A549 (cell line): Measurements from ENCODE around the gene LEFTY1.

Experiments
- CEBPB ChIP-seq, 2 experiments: fragments of >200 bp in 1 of 2; sonication (Bioruptor Twin) in 1 of 2; formaldehyde crosslinking in 1 of 2; IDR thresholded peaks; 2 replicates each; pipeline ENCODE4 v1.6.1; 2012 to 2016
- CHD2 ChIP-seq: fragments of 150-350 bp; IDR thresholded peaks from 2 replicates; pipeline ENCODE4 v1.6.1; 2014; ENCODE audit warnings: low read length; ENCODE audit not compliant: partially characterized antibody
- CHD4 ChIP-seq: fragments of 200-600 bp; sonication (generic); IDR thresholded peaks from 2 replicates; pipeline ENCODE4 v1.6.1; 2016; ENCODE audit warnings: antibody characterized with exemption, mild to moderate bottlenecking, borderline replicate concordance
- CTCF ChIP-seq: fragments of >200 bp; sonication (Bioruptor Twin); formaldehyde crosslinking; IDR thresholded peaks from 3 replicates; pipeline ENCODE4 v1.5.1; 2016
- EHMT2 ChIP-seq: fragments of 200-600 bp; sonication (generic); IDR thresholded peaks from 2 replicates; pipeline ENCODE4 v1.6.1; 2016; ENCODE audit warnings: antibody characterized with exemption, low read depth, mild to moderate bottlenecking, moderate library complexity
- FOSL2 ChIP-seq, 2 experiments: fragments of 450-650 bp in 1 of 2; fragments of >200 bp in 1 of 2; sonication (Bioruptor Twin) in 1 of 2; formaldehyde crosslinking; IDR thresholded peaks; 2 replicates each; pipeline versions ENCODE4 v1.5.0 to v1.6.1; 2016 to 2020; ENCODE audit warnings: mild to moderate bottlenecking in 1 of 2, moderate library complexity in 1 of 2
- GATA3 ChIP-seq: IDR thresholded peaks from 2 replicates; pipeline ENCODE4 v1.6.1; 2012; ENCODE audit warnings: borderline replicate concordance
- KDM1A ChIP-seq: fragments of 200-600 bp; sonication (generic); IDR thresholded peaks from 2 replicates; pipeline ENCODE4 v1.6.1; 2016; ENCODE audit warnings: low read depth, mild to moderate bottlenecking
- MAX ChIP-seq: IDR thresholded peaks from 2 replicates; pipeline ENCODE4 v1.6.1; 2012
- POLR2A ChIP-seq: IDR thresholded peaks from 2 replicates; pipeline ENCODE4 v1.6.1; 2012; ENCODE audit warnings: mild to moderate bottlenecking, low read length
- RAD21 ChIP-seq, 2 experiments: fragments of >200 bp in 1 of 2; sonication (Bioruptor Twin) in 1 of 2; formaldehyde crosslinking in 1 of 2; IDR thresholded peaks in 1 of 2; conservative IDR thresholded peaks in 1 of 2; 2 replicates in 1 of 2; 3 replicates in 1 of 2; pipeline ENCODE4 v1.6.1; 2012 to 2018; ENCODE audit warnings: inconsistent platforms in 1 of 2
- RCOR1 ChIP-seq: fragments of 150-350 bp; IDR thresholded peaks from 2 replicates; pipeline ENCODE4 v1.6.1; 2014; ENCODE audit warnings: antibody characterized with exemption, low read length, low read depth

GRCh38 chr1:225874431-225874830 lies 14.5 kb downstream of the LEFTY1 start:
- TF ChIP-seq FOSL2 (IDR thresholded peaks at IDR 0.05) (no peak), FOSL2 (CRISPR knock-in tag; IDR thresholded peaks at IDR 0.05) (no peak), RCOR1 (no peak), CEBPB (IDR thresholded peaks at IDR 0.05) (no peak), CHD2 (no peak), POLR2A (no peak), RAD21 (conservative IDR thresholded peaks at IDR 0.05 in 1 of 2, IDR thresholded peaks at IDR 0.05 in 1 of 2) (no peak), EHMT2 (no peak), MAX (no peak), GATA3 (no peak), CTCF (no peak), KDM1A (no peak), CHD4 (no peak)
